ENCODE measurements around the gene SH3PXD2A. TPM values are rescaled to one million over a fixed set of nuclear protein-coding genes. Genes with fewer than 3 reads are reported as not detected.

The SH3PXD2A gene
- total and polyA plus RNA-seq, 2 donors (not counting 1 experiment from before 2014, with no cell fraction given) = 3.2 to 33.5 TPM

GRCh38 chr10:103552856-103553742 lies 302.3 kb downstream of the SH3PXD2A start:
- Mint-ChIP-seq H3K27ac (no peak overlapping the region), H3K4me3 (no peak overlapping the region), H3K27me3 (peaks cover 34% of the 10 kb centered on the region), H3K4me1 (peaks cover 14% of the 10 kb centered on the region), H3K9me3 (ENCODE audit: insufficient read depth) (no peaks in the 10 kb centered on the region)
- Histone ChIP-seq H3K4me2 (replicated peaks; ENCODE audit: low read depth, low read length, poor library complexity, severe bottlenecking) (no peak overlapping the region), H3K79me2 (ENCODE audit: control insufficient read depth, insufficient read depth, low read length) (no peaks in the 10 kb centered on the region), H2AFZ (ENCODE audit: insufficient read depth, low read depth, low read length, poor library complexity, severe bottlenecking) (no peak overlapping the region), H3K36me3 (replicated peaks in 1 of 2; ENCODE audit: control extremely low read depth in 1 of 2, control insufficient read depth in 1 of 2, extremely low read depth in 1 of 2, insufficient read depth in 2 of 2, low read length in 1 of 2) (no peaks in the 10 kb centered on the region), H3K27me3 (replicated peaks in 1 of 4; ENCODE audit: control extremely low read depth in 1 of 4, control insufficient read depth in 3 of 4, insufficient read depth in 4 of 4, low read length in 3 of 4) (peaks cover 0 to 29% (median 17%) of the 10 kb centered on the region in 4 experiments), H3K27ac (ENCODE audit: low read length in 2 of 2) (no peak overlapping the region), H3K9ac (ENCODE audit: low read length) (no peak overlapping the region), H3K4me1 (ENCODE audit: control insufficient read depth in 2 of 2, insufficient read depth in 2 of 2, low read length in 2 of 2) (peaks cover 6 to 8% of the 10 kb centered on the region in 2 donors), H3K9me3 (ENCODE audit: control extremely low read depth in 1 of 3, control insufficient read depth in 2 of 3, insufficient read depth in 1 of 3, low read length in 2 of 3) (peaks cover 0 to 3% (median 0%) of the 10 kb centered on the region in 3 donors), H4K20me1 (ENCODE audit: control insufficient read depth, insufficient read depth, low read length, poor library complexity, severe bottlenecking) (no peaks in the 10 kb centered on the region), H3K4me3 (ENCODE audit: control extremely low read depth in 1 of 5, extremely low read depth in 1 of 5, insufficient read depth in 1 of 5, low read depth in 2 of 5, low read length in 4 of 5) (no peak overlapping the region)
- intact Hi-C loops (cut with micrococcal nuclease) = no loop called here
- ATAC-seq (ENCODE audit: low read depth) (no peak), DNase-seq (no peak)
- POLR2A ChIA-PET = no interaction called here
- CTCF ChIA-PET = no interaction called here
- WGBS (ENCODE audit: insufficient coverage) = 93% methylated on average over 15 of the region's 20 CpGs
- TF ChIP-seq, protein P1, sequence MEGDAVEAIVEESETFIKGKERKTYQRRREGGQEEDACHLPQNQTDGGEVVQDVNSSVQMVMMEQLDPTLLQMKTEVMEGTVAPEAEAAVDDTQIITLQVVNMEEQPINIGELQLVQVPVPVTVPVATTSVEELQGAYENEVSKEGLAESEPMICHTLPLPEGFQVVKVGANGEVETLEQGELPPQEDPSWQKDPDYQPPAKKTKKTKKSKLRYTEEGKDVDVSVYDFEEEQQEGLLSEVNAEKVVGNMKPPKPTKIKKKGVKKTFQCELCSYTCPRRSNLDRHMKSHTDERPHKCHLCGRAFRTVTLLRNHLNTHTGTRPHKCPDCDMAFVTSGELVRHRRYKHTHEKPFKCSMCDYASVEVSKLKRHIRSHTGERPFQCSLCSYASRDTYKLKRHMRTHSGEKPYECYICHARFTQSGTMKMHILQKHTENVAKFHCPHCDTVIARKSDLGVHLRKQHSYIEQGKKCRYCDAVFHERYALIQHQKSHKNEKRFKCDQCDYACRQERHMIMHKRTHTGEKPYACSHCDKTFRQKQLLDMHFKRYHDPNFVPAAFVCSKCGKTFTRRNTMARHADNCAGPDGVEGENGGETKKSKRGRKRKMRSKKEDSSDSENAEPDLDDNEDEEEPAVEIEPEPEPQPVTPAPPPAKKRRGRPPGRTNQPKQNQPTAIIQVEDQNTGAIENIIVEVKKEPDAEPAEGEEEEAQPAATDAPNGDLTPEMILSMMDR (IDR thresholded peaks at IDR 0.05) = no peak
- no peak for TF ChIP-seq EZH2 (IDR thresholded peaks at IDR 0.05; ENCODE audit: borderline replicate concordance, insufficient read depth, low read depth, low read length, poor library complexity, severe bottlenecking)
